MCF 10A (cell line): ENCODE data around the gene PROB1. TPM values are rescaled to one million over a fixed set of nuclear protein-coding genes. Genes with fewer than 3 reads are reported as not detected.

Source experiments
- BruUV-seq: library from RNA; stranded (reverse); fragments of 400-500 nt; replicated peaks from 2 replicates; lab custom pipeline; 2021; lab: Mats Ljungman, UMichigan
- CTCF ChIA-PET: fragments of 300-600 bp; sonication (Branson Sonifier 250); formaldehyde crosslinking; extraction: SDS; loops from one replicate; lab custom pipeline; 2021; ENCODE audit warnings: antibody characterized with exemption, inconsistent platforms; lab: Yijun Ruan, JAX
- POLR2A ChIA-PET: fragments of 300-600, 350-650 bp; sonication (Branson Sonifier 250); formaldehyde crosslinking; extraction: SDS; loops from one replicate; lab custom pipeline; 2020; ENCODE audit warnings: antibody characterized with exemption, inconsistent platforms; lab: Yijun Ruan, JAX
- DNase-seq: peaks from one replicate; pipeline ENCODE4 v3.0.0-alpha.2; 2018; ENCODE audit not compliant: unreplicated experiment
- H3K27ac Mint-ChIP-seq: one replicate; pipeline ENCODE4 v1.8.0; 2022; ENCODE audit warnings: mild to moderate bottlenecking, low read depth, mixed read lengths; ENCODE audit not compliant: unreplicated experiment
- H3K27me3 Mint-ChIP-seq: one replicate; pipeline ENCODE4 v1.8.0; 2022; ENCODE audit warnings: mixed read lengths; ENCODE audit not compliant: insufficient read depth, unreplicated experiment
- H3K36me3 Mint-ChIP-seq: one replicate; pipeline ENCODE4 v1.8.0; 2022; ENCODE audit warnings: mild to moderate bottlenecking, moderate library complexity, mixed read lengths; ENCODE audit not compliant: insufficient read depth, unreplicated experiment
- H3K4me1 Mint-ChIP-seq: one replicate; pipeline ENCODE4 v1.8.0; 2022; ENCODE audit warnings: mixed read lengths; ENCODE audit not compliant: insufficient read depth, unreplicated experiment
- H3K4me3 Mint-ChIP-seq: one replicate; pipeline ENCODE4 v1.8.0; 2022; ENCODE audit warnings: mild to moderate bottlenecking, moderate library complexity, mixed read lengths; ENCODE audit not compliant: unreplicated experiment
- H3K9me3 Mint-ChIP-seq: one replicate; pipeline ENCODE4 v1.8.0; 2022; ENCODE audit warnings: mixed read lengths; ENCODE audit not compliant: unreplicated experiment
- CTCF ChIP-seq: fragments of 200-600 bp; IDR thresholded peaks from one replicate; pipeline ENCODE4 v1.8.0; 2022; ENCODE audit warnings: antibody characterized with exemption, mild to moderate bottlenecking; ENCODE audit not compliant: unreplicated experiment
- intact Hi-C: fragments of 100-400 bp; cut with micrococcal nuclease; formaldehyde crosslinking; loops from 2 replicates; pipeline ENCODE4 v1.14.1; 2022
- total RNA-seq: library from RNA; stranded (reverse); gene quantifications from 2 replicates; pipeline ENCODE4 v1.2.3, GENCODE V29; 2022

PROB1 gene
- total RNA-seq, 1 experiment from 2014 or later = 2.3 TPM

- POLR2A ChIA-PET = interaction anchor here (0.5 to 1.5 kb wide), 5 partner anchors 13 to 95 kb away, joined by 3 to 4 read pairs (median 3); partner anchors contain the start of gene DNAJC18
- intact Hi-C loops = no loop called here
- no peak overlapping the region for H3K4me3 Mint-ChIP-seq
- H3K27me3 Mint-ChIP-seq = no peaks in the 10 kb centered on the region
- no peaks in the 10 kb centered on the region for H3K4me1 Mint-ChIP-seq
- no peaks in the 10 kb centered on the region for H3K9me3 Mint-ChIP-seq
- CTCF ChIA-PET = interaction anchor here (0.6 to 11.6 kb wide), 13 partner anchors 10 to 349 kb away, joined by 3 to 434 read pairs (median 4); partner anchors contain the start of gene SPATA24
- no peak for DNase-seq
- BruUV-seq = no TSS peak
- no peak overlapping the region for H3K27ac Mint-ChIP-seq
- TF ChIP-seq CTCF = no peak
- H3K36me3 Mint-ChIP-seq = peaks cover 33% of the 10 kb centered on the region
Observed at GRCh38 chr5:139419226-139420192, 24.6 kb upstream of the PROB1 start.

GRCh38 chr5:139418793-139419192, 23.9 kb upstream of the PROB1 start:
- intact Hi-C loops = no loop called here
- Mint-ChIP-seq H3K27ac (no peak overlapping the region), H3K4me3 (no peak overlapping the region), H3K27me3 (no peaks in the 10 kb centered on the region), H3K4me1 (no peaks in the 10 kb centered on the region), H3K36me3 (peaks cover 26% of the 10 kb centered on the region), H3K9me3 (no peaks in the 10 kb centered on the region)
- no TSS peak for BruUV-seq
- DNase-seq = no peak
- ChIA-PET POLR2A (interaction anchor here (0.7 to 1.4 kb wide), 3 partner anchors 12 to 96 kb away, joined by 3 to 4 read pairs (median 3); partner anchors contain the start of gene SPATA24), CTCF (interaction anchor here (0.7 to 11.6 kb wide), 8 partner anchors 10 to 349 kb away, joined by 3 to 434 read pairs (median 4); partner anchors contain the start of gene SPATA24)
- TF ChIP-seq CTCF = no peak

- BruUV-seq = no TSS peak
Observed at GRCh38 chr5:139417214-139417613, 22.3 kb upstream of the PROB1 start.

More at GRCh38 chr5:139417214-139417613, 22.3 kb upstream of the PROB1 start:
- Mint-ChIP-seq H3K27me3 (no peaks in the 10 kb centered on the region), H3K9me3 (no peaks in the 10 kb centered on the region), H3K4me1 (no peaks in the 10 kb centered on the region), H3K36me3 (peaks cover 19% of the 10 kb centered on the region), H3K4me3 (no peak overlapping the region), H3K27ac (no peak overlapping the region)
- CTCF ChIA-PET = interaction anchor here (0.5 to 11.6 kb wide), 3 partner anchors 36 to 326 kb away, joined by 3 to 434 read pairs (median 4); no protein-coding TSS in a partner anchor
- no peak for TF ChIP-seq CTCF
- POLR2A ChIA-PET = no interaction called here
- intact Hi-C loops = no loop called here
- no peak for DNase-seq
